Chondrocyte (in vitro differentiated cells): Measurements from ENCODE around the gene GCM1. TPM values are rescaled to one million over a fixed set of nuclear protein-coding genes. Genes with fewer than 3 reads are reported as not detected.

Experiments
- DNase-seq: peaks from one replicate; pipeline ENCODE4 v3.0.0; 2021; ENCODE audit warnings: mixed read lengths, low spot score
- H3K27ac Mint-ChIP-seq: one replicate; pipeline ENCODE4 v1.8.0; 2021; ENCODE audit warnings: mild to moderate bottlenecking, moderate library complexity, mixed read lengths; ENCODE audit not compliant: unreplicated experiment
- H3K27me3 Mint-ChIP-seq: 2 replicates; pipeline ENCODE4 v1.8.0; 2021; ENCODE audit warnings: low read depth, mixed read lengths
- H3K36me3 Mint-ChIP-seq: 2 replicates; pipeline ENCODE4 v1.8.0; 2021; ENCODE audit warnings: low read depth, mixed read lengths
- H3K4me1 Mint-ChIP-seq: 2 replicates; pipeline ENCODE4 v1.8.0; 2021; ENCODE audit warnings: low read depth, mild to moderate bottlenecking, mixed read lengths
- H3K4me3 Mint-ChIP-seq: one replicate; pipeline ENCODE4 v1.8.0; 2021; ENCODE audit warnings: mild to moderate bottlenecking, moderate library complexity, mixed read lengths; ENCODE audit not compliant: unreplicated experiment
- H3K9me3 Mint-ChIP-seq: 2 replicates; pipeline ENCODE4 v1.8.0; 2021; ENCODE audit warnings: low read depth, mixed read lengths
- CTCF ChIP-seq: fragments of 200-600 bp; sonication (generic); IDR thresholded peaks from 2 replicates; pipeline ENCODE4 v1.5.0; 2021; ENCODE audit warnings: antibody characterized with exemption, mild to moderate bottlenecking, moderate library complexity
- total RNA-seq: library from RNA; stranded (reverse); gene quantifications from 3 replicates; pipeline ENCODE4 v1.2.1, GENCODE V29; 2021

Gene GCM1
- total RNA-seq, 1 donor from 2014 or later: not detected

- no peaks in the 10 kb centered on the region for H3K9me3 Mint-ChIP-seq
- DNase-seq: no peak
- H3K27me3 Mint-ChIP-seq: peaks cover 1% of the 10 kb centered on the region
- peaks cover 3% of the 10 kb centered on the region for H3K4me1 Mint-ChIP-seq
- no peak overlapping the region for H3K4me3 Mint-ChIP-seq
- H3K27ac Mint-ChIP-seq: no peak overlapping the region
- TF ChIP-seq CTCF: no peak
- no peaks in the 10 kb centered on the region for H3K36me3 Mint-ChIP-seq
Observed at GRCh38 chr6:53139841-53140413, 8.7 kb downstream of the GCM1 start.

- no peak for DNase-seq
- Mint-ChIP-seq H3K36me3 (no peaks in the 10 kb centered on the region), H3K4me1 (peaks cover 3% of the 10 kb centered on the region), H3K27me3 (peaks cover 2% of the 10 kb centered on the region), H3K4me3 (no peak overlapping the region), H3K9me3 (no peaks in the 10 kb centered on the region), H3K27ac (no peak overlapping the region)
- no peak for TF ChIP-seq CTCF
Observed at GRCh38 chr6:53136000-53136609, 12.5 kb downstream of the GCM1 start.

- peaks cover 6% of the 10 kb centered on the region for H3K27me3 Mint-ChIP-seq
- H3K4me1 Mint-ChIP-seq: peaks cover 3% of the 10 kb centered on the region
- H3K36me3 Mint-ChIP-seq: no peaks in the 10 kb centered on the region
- no peak overlapping the region for H3K27ac Mint-ChIP-seq
- no peak overlapping the region for H3K4me3 Mint-ChIP-seq
- H3K9me3 Mint-ChIP-seq: no peaks in the 10 kb centered on the region
- TF ChIP-seq CTCF: no peak
- no peak for DNase-seq
Observed at GRCh38 chr6:53134601-53135235, 13.9 kb downstream of the GCM1 start.

- H3K4me3 Mint-ChIP-seq: no peak overlapping the region
- no peak overlapping the region for H3K27ac Mint-ChIP-seq
- no peaks in the 10 kb centered on the region for H3K9me3 Mint-ChIP-seq
- H3K36me3 Mint-ChIP-seq: no peaks in the 10 kb centered on the region
- no peak for TF ChIP-seq CTCF
- H3K27me3 Mint-ChIP-seq: peaks cover 8% of the 10 kb centered on the region
- DNase-seq: no peak
- H3K4me1 Mint-ChIP-seq: peaks cover 3% of the 10 kb centered on the region
Observed at GRCh38 chr6:53133961-53134360, 14.7 kb downstream of the GCM1 start.

- no peak for TF ChIP-seq CTCF
- peaks cover 11% of the 10 kb centered on the region for H3K27me3 Mint-ChIP-seq
- no peak overlapping the region for H3K4me3 Mint-ChIP-seq
- H3K4me1 Mint-ChIP-seq: peaks cover under 1% of the 10 kb centered on the region
- no peaks in the 10 kb centered on the region for H3K9me3 Mint-ChIP-seq
- no peak for DNase-seq
- no peak overlapping the region for H3K27ac Mint-ChIP-seq
- H3K36me3 Mint-ChIP-seq: no peaks in the 10 kb centered on the region
Observed at GRCh38 chr6:53130569-53131290, 17.9 kb downstream of the GCM1 start.
